ENCODE results near the gene ABHD16B. TPM values are rescaled to one million over a fixed set of nuclear protein-coding genes. Genes with fewer than 3 reads are reported as not detected.

ABHD16B gene
- total RNA-seq, 1 experiment from 2014 or later, result not detected

- no peaks in the 10 kb centered on the region for H3K27me3 ChIP-seq (ENCODE audit: control insufficient read depth, insufficient read depth, low read length)
- peak; percentile 58 for DNase-seq
- H3K36me3 ChIP-seq (replicated peaks; ENCODE audit: control insufficient read depth, insufficient read depth, low read length), result peaks cover 16% of the 10 kb centered on the region
- H3K4me3 ChIP-seq (ENCODE audit: insufficient read depth, low read depth, low read length), result no peak overlapping the region
Measured at GRCh38 chr20:63885264-63886053, 24.2 kb downstream of the ABHD16B start.

DNA sequence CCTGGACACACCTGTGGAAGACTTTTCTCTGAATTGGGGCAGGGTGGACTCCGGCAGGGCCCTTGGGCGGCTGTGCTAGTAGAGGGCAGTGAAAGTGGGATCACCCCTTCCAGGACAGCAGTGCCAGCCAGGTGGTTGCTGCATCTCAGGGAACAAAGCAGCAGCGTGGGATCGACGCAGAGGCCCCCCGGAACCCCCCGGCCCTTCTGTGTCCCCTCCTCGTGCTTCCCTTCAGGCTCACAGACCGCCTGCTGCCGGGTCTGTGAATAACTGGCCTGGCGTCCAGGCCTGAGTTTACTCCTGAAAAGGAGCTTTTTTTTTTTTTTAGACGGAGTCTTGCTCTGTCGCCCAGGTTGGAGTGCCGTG is 24.7 kb downstream of the ABHD16B start:
- Histone ChIP-seq H3K4me3 (ENCODE audit: insufficient read depth, low read depth, low read length) (no peak overlapping the region), H3K27me3 (ENCODE audit: control insufficient read depth, insufficient read depth, low read length) (no peaks in the 10 kb centered on the region), H3K36me3 (replicated peaks; ENCODE audit: control insufficient read depth, insufficient read depth, low read length) (peaks cover 16% of the 10 kb centered on the region)
- DNase-seq, result no peak

DNA sequence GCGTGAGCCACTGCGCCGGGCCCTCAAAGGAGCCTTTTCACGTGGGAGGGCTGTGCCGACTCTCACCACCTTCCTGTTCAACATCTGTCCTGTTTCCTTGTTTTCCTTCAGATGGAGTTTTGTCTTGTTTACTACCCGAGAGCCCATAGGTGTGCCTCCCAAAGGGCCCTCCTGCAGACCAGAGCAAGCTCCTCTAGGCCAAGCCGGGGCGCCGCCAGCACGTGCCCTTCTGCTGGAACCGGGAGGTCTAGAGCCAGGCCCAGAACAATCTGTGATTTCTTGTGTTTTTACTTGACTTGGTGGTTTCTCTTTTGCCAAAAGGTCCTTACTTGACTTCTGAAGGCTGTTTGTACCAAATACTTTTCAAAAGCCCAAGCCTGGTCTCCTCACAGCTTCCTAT is 25.6 kb downstream of the ABHD16B start:
- no peaks in the 10 kb centered on the region for H3K27me3 ChIP-seq (ENCODE audit: control insufficient read depth, insufficient read depth, low read length)
- no peak overlapping the region for H3K4me3 ChIP-seq (ENCODE audit: insufficient read depth, low read depth, low read length)
- H3K36me3 ChIP-seq (replicated peaks; ENCODE audit: control insufficient read depth, insufficient read depth, low read length), result peaks cover 16% of the 10 kb centered on the region
- no peak for DNase-seq

DNA sequence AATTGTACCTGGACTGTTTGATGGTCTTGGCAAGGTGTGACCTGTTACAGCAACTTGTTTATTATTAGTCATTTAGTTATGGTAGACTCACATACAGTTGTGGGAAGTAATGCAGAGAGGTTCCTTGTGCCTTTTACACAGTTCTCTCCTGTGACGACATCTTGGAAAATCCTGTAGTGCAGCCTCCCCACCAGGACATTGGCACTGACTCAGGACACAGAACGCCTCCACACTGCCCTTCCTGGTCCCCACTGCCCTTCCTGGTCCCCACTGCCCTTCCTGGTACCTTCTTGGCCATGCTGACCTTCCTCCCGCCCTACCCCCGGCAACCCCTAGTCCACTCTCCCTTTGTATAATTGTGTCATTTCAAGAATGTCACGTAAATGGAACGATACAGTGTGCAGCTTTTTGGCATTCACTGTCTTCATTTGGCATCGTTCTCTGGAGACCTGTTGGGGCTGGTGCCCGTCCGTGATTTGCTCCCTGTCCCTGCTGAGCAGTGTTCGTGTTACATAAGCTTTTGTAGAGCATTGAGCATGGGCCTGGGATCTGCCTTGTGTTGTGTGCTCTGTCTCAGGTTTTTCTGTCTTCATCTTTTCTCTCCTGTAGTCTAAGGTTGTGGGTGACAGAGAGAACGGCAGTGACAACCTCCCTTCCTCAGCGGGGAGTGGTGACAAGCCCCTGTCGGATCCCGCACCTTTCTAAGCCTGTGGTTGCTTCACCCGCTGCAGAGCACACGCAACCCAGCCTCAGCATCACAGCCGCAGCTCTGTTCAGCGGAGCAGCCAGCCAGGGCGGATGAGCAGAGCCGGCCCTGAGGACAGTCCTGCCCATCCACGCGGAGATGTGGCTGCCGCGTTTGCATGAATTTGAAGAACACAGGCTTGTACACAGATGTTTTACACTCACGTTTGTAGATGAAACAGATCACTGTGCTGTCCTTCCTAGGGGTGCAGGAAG is 28.2 kb downstream of the ABHD16B start:
- Histone ChIP-seq H3K36me3 (replicated peaks; ENCODE audit: control insufficient read depth, insufficient read depth, low read length) (peaks cover 7% of the 10 kb centered on the region), H3K27me3 (ENCODE audit: control insufficient read depth, insufficient read depth, low read length) (no peaks in the 10 kb centered on the region), H3K4me3 (ENCODE audit: insufficient read depth, low read depth, low read length) (no peak overlapping the region)
- peak; percentile 27 for DNase-seq

DNA sequence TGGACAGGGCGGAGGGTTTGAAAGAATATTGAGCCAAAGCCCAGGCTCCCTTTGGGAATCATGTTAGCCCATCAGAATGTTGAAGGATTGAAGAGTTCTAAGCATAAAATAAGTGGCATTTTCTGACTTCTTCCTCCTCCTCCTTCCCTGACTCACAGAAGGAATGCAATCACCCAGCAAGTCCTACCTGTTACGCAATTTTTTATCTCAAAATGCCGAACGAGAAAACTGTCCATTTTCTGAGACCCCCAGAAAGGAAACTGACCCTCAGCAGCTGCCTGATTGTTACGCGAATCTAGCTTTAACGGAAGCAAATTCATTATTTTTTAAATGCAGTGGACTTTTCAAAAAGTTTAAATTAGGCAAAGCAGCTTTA is 28.9 kb downstream of the ABHD16B start:
- H3K27me3 ChIP-seq (ENCODE audit: control insufficient read depth, insufficient read depth, low read length), result no peaks in the 10 kb centered on the region
- DNase-seq, result no peak
- peaks cover 5% of the 10 kb centered on the region for H3K36me3 ChIP-seq (replicated peaks; ENCODE audit: control insufficient read depth, insufficient read depth, low read length)
- H3K4me3 ChIP-seq (ENCODE audit: insufficient read depth, low read depth, low read length), result no peak overlapping the region

- Histone ChIP-seq H3K27me3 (ENCODE audit: control insufficient read depth, insufficient read depth, low read length) (no peaks in the 10 kb centered on the region), H3K36me3 (replicated peaks; ENCODE audit: control insufficient read depth, insufficient read depth, low read length) (peaks cover 5% of the 10 kb centered on the region), H3K4me3 (ENCODE audit: insufficient read depth, low read depth, low read length) (no peak overlapping the region)
- DNase-seq, result no peak
Measured at GRCh38 chr20:63890616-63891015, 29.3 kb downstream of the ABHD16B start.

DNA sequence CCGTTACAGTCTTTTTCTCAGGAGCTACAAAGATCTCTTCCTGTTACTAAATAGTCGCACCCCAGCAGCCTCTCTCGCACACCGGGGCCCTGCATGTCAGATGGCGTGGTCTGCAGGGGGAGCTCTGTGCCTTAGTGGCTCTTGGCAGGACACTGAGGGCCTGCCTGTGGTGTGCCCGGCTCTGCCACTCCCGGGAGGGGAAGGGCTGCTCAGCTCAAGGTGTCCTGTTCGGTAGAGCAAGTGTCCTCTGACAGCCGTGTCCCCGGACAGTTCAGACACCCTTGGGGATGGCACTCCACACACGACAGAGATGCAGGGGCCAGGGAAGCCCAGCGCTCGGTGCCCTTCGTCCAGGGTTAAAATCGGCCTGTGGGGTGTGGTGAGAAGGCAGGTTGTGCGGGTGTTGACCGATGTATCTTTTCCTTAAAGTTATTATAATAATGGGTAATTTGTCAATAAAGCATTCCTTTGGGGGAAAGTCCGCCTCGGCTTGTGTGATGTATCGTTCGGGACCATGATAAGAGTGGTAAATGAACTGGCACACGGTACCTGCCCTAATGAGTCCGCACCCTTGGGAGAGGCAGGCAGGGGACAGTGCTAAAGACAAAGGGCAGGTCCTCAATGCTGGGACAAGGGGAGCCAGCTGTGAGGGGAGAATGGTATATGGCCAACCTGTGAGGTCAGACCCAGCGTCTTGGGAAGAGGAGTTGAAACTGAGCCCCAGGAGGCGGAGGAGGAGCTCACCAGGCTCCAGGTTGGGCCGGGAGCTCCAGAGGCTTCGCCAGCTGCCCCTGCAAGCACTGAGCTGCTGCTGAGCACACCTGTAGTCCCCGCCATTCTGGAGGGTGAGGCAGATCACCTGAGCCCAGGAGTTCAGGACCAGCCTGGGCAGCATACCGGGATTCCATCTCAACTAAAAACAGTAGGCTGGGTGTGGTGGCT is 30.0 kb downstream of the ABHD16B start:
- Histone ChIP-seq H3K4me3 (ENCODE audit: insufficient read depth, low read depth, low read length) (no peak overlapping the region), H3K27me3 (ENCODE audit: control insufficient read depth, insufficient read depth, low read length) (no peaks in the 10 kb centered on the region)
- peak; percentile 72 for DNase-seq

DNA sequence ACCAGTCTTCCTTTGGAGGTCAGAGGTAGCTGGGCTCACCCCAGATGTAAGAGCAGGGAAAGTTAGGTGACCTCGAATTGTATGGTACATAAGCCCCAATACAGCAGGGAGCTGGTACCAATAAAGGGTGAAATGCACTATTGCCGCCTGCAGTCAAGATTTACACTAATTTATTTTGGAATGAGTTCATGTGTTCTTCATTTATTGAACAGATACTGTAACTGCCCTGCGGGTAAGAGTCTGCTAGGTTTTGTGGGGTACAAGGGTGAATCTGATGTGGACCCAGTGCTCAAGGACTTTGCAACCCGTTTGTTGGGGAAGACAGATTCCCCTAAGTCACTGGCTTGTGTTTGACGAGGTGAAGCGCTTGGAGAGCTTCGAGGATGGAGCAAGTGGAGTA is 31.1 kb downstream of the ABHD16B start:
- no peak for DNase-seq
- Histone ChIP-seq H3K4me3 (ENCODE audit: insufficient read depth, low read depth, low read length) (no peak overlapping the region), H3K27me3 (ENCODE audit: control insufficient read depth, insufficient read depth, low read length) (no peaks in the 10 kb centered on the region), H3K36me3 (replicated peaks; ENCODE audit: control insufficient read depth, insufficient read depth, low read length) (peaks cover 4% of the 10 kb centered on the region)

More for the DNA sequence above, 30.0 kb downstream of the ABHD16B start:
- H3K36me3 ChIP-seq (replicated peaks; ENCODE audit: control insufficient read depth, insufficient read depth, low read length), result peaks cover 5% of the 10 kb centered on the region

- Histone ChIP-seq H3K27me3 (ENCODE audit: control insufficient read depth, insufficient read depth, low read length) (no peaks in the 10 kb centered on the region), H3K36me3 (replicated peaks; ENCODE audit: control insufficient read depth, insufficient read depth, low read length) (peaks cover 2% of the 10 kb centered on the region), H3K4me3 (ENCODE audit: insufficient read depth, low read depth, low read length) (peak overlapping the region; percentile 66)
- DNase-seq, result no peak
Measured at GRCh38 chr20:63893999-63894357, 32.7 kb downstream of the ABHD16B start.

DNA sequence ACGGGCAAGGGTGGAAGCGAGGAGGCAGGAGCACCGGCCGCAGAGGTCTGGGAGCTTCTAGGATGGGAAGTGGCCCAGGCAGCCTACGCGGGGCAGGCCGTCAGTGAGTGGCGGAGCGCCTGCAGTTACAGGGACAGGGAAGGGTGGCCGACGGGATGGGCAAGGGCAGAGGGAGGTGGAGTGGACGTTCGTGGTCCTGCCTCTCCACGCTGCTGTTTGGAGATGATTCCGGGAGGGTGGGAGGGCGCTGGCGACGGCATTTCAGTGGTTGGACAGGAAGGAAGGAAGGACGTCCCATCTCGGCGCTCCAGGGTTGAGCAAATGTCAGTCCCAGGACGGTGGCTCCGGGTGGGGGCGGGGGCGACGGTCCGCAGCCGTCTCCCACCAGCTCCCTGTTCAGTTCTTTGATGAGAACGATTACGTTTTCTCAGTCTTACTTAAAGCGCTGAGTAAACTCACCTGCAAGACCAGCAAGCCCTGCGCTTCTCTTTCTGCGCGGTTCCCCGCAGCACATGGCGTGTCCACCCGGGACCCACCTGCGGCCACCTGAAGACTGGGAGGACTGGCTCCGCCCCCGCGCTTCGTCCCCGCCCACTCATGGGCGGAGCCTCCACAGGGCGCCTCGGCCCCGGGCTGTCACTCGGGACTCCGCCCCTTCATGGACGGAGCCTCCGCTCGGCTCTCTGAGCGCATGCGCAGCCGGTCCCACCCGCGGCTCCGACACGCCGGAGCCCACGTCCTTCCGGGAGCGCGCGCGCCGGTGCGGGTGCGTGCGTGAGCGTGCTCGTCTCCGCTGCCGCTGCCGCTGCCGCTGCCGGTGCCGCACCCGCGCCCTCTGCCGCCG is 33.3 kb downstream of the ABHD16B start, which contains the start of gene DNAJC5:
Gene DNAJC5 (plus strand): TSS at position 769 of the 844 bp plus-strand sequence. CDS start 33,220 bp downstream, outside the sequence.
- Histone ChIP-seq H3K36me3 (replicated peaks; ENCODE audit: control insufficient read depth, insufficient read depth, low read length) (peaks cover 2% of the 10 kb centered on the region), H3K4me3 (ENCODE audit: insufficient read depth, low read depth, low read length) (peak within 1 kb of the TSS; percentile 66), H3K27me3 (ENCODE audit: control insufficient read depth, insufficient read depth, low read length) (no peaks in the 10 kb centered on the region)
- DNase-seq, result peak; percentile 100

- Histone ChIP-seq H3K4me3 (ENCODE audit: insufficient read depth, low read depth, low read length) (peak overlapping the region; percentile 66), H3K36me3 (replicated peaks; ENCODE audit: control insufficient read depth, insufficient read depth, low read length) (peaks cover 1% of the 10 kb centered on the region; the same call in 1 of the 2 replicates), H3K27me3 (ENCODE audit: control insufficient read depth, insufficient read depth, low read length) (no peaks in the 10 kb centered on the region)
- DNase-seq, result no peak
Measured at GRCh38 chr20:63895202-63895951, 34.1 kb downstream of the ABHD16B start.

DNA sequence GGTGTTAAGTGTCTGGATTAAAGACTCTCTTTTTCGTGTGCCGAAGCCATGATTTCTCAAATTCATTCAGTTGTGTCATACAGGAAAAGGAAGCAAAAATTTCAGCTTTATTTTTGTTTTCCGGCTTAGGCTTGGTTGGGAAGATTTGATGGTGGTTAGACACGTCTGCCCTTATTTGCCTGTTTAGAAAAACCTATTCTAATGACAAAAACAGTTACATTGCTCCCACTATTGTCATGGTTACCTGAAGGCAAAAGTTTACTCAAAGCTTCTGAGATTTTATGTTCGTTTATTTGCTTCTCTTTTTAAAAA is 34.6 kb downstream of the ABHD16B start:
- Histone ChIP-seq H3K4me3 (ENCODE audit: insufficient read depth, low read depth, low read length) (peak overlapping the region; percentile 33), H3K27me3 (ENCODE audit: control insufficient read depth, insufficient read depth, low read length) (no peaks in the 10 kb centered on the region), H3K36me3 (replicated peaks; ENCODE audit: control insufficient read depth, insufficient read depth, low read length) (peaks cover 1% of the 10 kb centered on the region; the same call in 1 of the 2 replicates)
- DNase-seq, result no peak

Data from H7 (cell line).